Measurements from ENCODE around the gene STIM2. TPM values are rescaled to one million over a fixed set of nuclear protein-coding genes. Genes with fewer than 3 reads are reported as not detected.

The STIM2 gene
- total and polyA plus RNA-seq, 9 of the 15 experiments (the other 6 are each of a cell fraction or from before 2014, with no cell fraction given), result 7.2 to 26.8 (median 15.4) TPM

DNA sequence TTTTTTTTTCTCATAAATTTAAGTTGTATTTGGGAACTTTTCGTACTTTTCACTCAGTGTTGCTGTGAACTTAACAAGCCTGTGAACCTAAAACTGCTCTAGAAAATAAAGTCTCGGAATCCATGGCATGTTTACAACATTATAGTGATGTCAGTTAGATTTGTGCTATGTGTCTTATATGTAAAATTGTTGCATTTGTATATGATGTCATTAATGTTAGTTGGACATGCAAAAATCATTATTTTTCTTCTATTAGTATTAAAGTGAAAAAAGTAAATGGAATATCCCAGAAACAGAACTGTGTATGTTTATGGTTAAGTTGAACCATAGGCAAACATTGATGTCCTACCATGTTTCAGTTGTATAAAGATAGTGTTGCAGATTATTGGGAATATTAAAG, 85.2 kb downstream of the STIM2 start:
- Histone ChIP-seq H3K4me3 (no peak overlapping the region), H3K27ac (ENCODE audit: extremely low read depth, low read depth, low read length) (no peak overlapping the region), H3K27me3 (ENCODE audit: control insufficient read depth in 2 of 2, insufficient read depth in 2 of 2, low read length in 2 of 2) (no peaks in the 10 kb centered on the region), H2AFZ (ENCODE audit: low read depth, low read length) (no peak overlapping the region), H4K20me1 (replicated peaks; ENCODE audit: control insufficient read depth, insufficient read depth, low read length) (no peaks in the 10 kb centered on the region), H3K79me2 (ENCODE audit: control insufficient read depth, insufficient read depth, low read length) (no peaks in the 10 kb centered on the region), H3K36me3 (ENCODE audit: control insufficient read depth, insufficient read depth, low read length) (no peaks in the 10 kb centered on the region), H3K9me3 (replicated peaks; ENCODE audit: control insufficient read depth, insufficient read depth, low read depth, low read length) (no peaks in the 10 kb centered on the region), H3K4me2 (ENCODE audit: insufficient read depth, low read length) (no peak overlapping the region), H3K9me1 (ENCODE audit: control insufficient read depth, insufficient read depth, low read length) (no peaks in the 10 kb centered on the region), H3K4me1 (replicated peaks in 1 of 2; ENCODE audit: control insufficient read depth in 2 of 2, insufficient read depth in 2 of 2, low read length in 2 of 2) (peaks cover 0 to 3% of the 10 kb centered on the region in 2 experiments; a peak in 2 of 5 replicates), H3K9ac (ENCODE audit: insufficient read depth in 1 of 2, low read depth in 2 of 2, low read length in 2 of 2) (no peak overlapping the region)
- DNase-seq (ENCODE audit: extremely low read depth in 1 of 4, low spot score in 3 of 4) (no peak), ATAC-seq (no peak), FAIRE-seq (peak; percentile 11)
- intact Hi-C loops (cut with micrococcal nuclease), result no loop called here
- 78% methylated on average over 2 of the region's 2 CpGs for WGBS (ENCODE audit: insufficient coverage, low coverage, missing lambda C conversion rate)
- TF ChIP-seq ETS2 (tag; IDR thresholded peaks at IDR 0.05; ENCODE audit: borderline replicate concordance, poor library complexity, severe bottlenecking) (no peak), ZBTB43 (CRISPR knock-in tag; IDR thresholded peaks at IDR 0.05) (no peak), ZNF444 (CRISPR knock-in tag; IDR thresholded peaks at IDR 0.05) (no peak), ZNF134 (CRISPR knock-in tag; conservative IDR thresholded peaks at IDR 0.05) (no peak)
- BruUV-seq (replicated peaks), result no TSS peak
- ChIA-PET CTCF (ENCODE audit: low intra/inter-chr PET ratio) (no interaction called here), POLR2A (no interaction called here)
- in situ Hi-C loops (cut with MboI), result no loop called here

DNA sequence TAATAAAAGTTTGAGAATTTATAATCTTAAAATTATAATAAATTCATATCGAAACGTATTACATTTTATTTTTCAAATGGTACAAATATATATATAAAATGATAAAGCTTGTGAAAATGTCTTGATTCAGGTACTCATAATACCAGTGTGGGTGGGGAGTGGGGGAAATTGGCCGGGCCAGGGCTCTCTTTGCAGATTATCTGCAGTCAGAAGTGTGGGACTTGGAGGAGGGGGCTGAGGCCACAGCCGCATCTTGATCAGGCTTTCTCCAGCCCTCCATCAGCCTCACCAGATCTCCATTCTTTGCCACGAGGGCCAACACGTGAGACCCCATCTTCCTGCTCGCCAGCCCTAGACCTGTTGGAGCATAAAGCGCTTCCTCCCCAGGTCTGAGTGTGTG, 86.7 kb downstream of the STIM2 start:
- WGBS (ENCODE audit: insufficient coverage, low coverage, missing lambda C conversion rate), result 74% methylated on average over 8 of the region's 8 CpGs
- Histone ChIP-seq H3K36me3 (ENCODE audit: control insufficient read depth, insufficient read depth, low read length) (no peaks in the 10 kb centered on the region), H2AFZ (ENCODE audit: low read depth, low read length) (no peak overlapping the region), H3K9ac (ENCODE audit: insufficient read depth in 1 of 2, low read depth in 2 of 2, low read length in 2 of 2) (no peak overlapping the region), H3K27ac (ENCODE audit: extremely low read depth, low read depth, low read length) (no peak overlapping the region), H3K9me1 (ENCODE audit: control insufficient read depth, insufficient read depth, low read length) (no peaks in the 10 kb centered on the region), H3K79me2 (ENCODE audit: control insufficient read depth, insufficient read depth, low read length) (no peaks in the 10 kb centered on the region), H3K4me2 (ENCODE audit: insufficient read depth, low read length) (no peak overlapping the region), H4K20me1 (replicated peaks; ENCODE audit: control insufficient read depth, insufficient read depth, low read length) (no peaks in the 10 kb centered on the region), H3K27me3 (ENCODE audit: control insufficient read depth in 2 of 2, insufficient read depth in 2 of 2, low read length in 2 of 2) (no peaks in the 10 kb centered on the region), H3K9me3 (replicated peaks; ENCODE audit: control insufficient read depth, insufficient read depth, low read depth, low read length) (no peaks in the 10 kb centered on the region), H3K4me1 (replicated peaks in 1 of 2; ENCODE audit: control insufficient read depth in 2 of 2, insufficient read depth in 2 of 2, low read length in 2 of 2) (no peaks in the 10 kb centered on the region; a peak in 1 of 5 replicates), H3K4me3 (no peak overlapping the region)
- intact Hi-C loops (cut with micrococcal nuclease) (no loop called here), in situ Hi-C loops (cut with MboI) (no loop called here)
- ATAC-seq (no peak), DNase-seq (ENCODE audit: extremely low read depth in 1 of 4, low spot score in 3 of 4) (no peak), FAIRE-seq (no peak)
- TF ChIP-seq ZBTB33 (CRISPR knock-in tag; IDR thresholded peaks at IDR 0.05), result no peak
- no peak for TF ChIP-seq ZFP36 (IDR thresholded peaks at IDR 0.05; ENCODE audit: low read depth, low read length, partially characterized antibody)
- TF ChIP-seq KLF10 (CRISPR knock-in tag; IDR thresholded peaks at IDR 0.05), result no peak
- TF ChIP-seq CBX3 (IDR thresholded peaks at IDR 0.05; ENCODE audit: borderline replicate concordance in 1 of 2, low read length in 2 of 2), result no peak
- no TSS peak for BruUV-seq (replicated peaks)
- CTCF ChIA-PET (ENCODE audit: low intra/inter-chr PET ratio), result no interaction called here
- POLR2A ChIA-PET, result no interaction called here

All from K562 (cell line).